Loucy (cell line): ENCODE data around the gene ARHGAP15.

Source experiments
- EZH2phosphoT487 ChIP-seq: fragments of 200-600 bp; IDR thresholded peaks from 2 replicates; pipeline ENCODE4 v1.6.1; 2018; ENCODE audit warnings: antibody characterized with exemption, mild to moderate bottlenecking, moderate library complexity, borderline replicate concordance
- TF ChIP-seq, protein P1 (sequence below): fragments of 200-600 bp; sonication (generic); conservative IDR thresholded peaks from 2 replicates; pipeline ENCODE4 v1.5.1; 2014; ENCODE audit warnings: mild to moderate bottlenecking, antibody characterized with exemption, low read length

DNA sequence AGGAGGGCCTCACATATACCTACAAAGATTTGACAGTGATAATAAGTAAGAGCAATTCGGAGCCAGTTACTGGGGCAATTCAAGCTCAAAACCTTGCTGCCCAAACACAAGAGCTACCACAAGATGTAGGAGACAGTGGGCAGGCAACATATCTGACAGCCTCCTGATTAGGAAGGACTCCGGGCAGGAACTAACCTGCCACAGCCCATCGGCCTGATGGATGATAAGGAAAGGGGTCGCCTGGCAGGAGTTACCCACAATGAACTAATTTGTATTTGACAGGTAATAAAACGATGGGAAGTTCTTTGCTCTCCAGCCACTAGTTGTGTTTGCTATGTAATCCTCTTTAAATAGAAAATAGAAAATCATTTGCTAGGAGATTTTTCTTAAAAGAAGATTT lies 100.2 kb downstream of the ARHGAP15 start:
- TF ChIP-seq, protein P1, sequence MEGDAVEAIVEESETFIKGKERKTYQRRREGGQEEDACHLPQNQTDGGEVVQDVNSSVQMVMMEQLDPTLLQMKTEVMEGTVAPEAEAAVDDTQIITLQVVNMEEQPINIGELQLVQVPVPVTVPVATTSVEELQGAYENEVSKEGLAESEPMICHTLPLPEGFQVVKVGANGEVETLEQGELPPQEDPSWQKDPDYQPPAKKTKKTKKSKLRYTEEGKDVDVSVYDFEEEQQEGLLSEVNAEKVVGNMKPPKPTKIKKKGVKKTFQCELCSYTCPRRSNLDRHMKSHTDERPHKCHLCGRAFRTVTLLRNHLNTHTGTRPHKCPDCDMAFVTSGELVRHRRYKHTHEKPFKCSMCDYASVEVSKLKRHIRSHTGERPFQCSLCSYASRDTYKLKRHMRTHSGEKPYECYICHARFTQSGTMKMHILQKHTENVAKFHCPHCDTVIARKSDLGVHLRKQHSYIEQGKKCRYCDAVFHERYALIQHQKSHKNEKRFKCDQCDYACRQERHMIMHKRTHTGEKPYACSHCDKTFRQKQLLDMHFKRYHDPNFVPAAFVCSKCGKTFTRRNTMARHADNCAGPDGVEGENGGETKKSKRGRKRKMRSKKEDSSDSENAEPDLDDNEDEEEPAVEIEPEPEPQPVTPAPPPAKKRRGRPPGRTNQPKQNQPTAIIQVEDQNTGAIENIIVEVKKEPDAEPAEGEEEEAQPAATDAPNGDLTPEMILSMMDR = no peak
- no peak for TF ChIP-seq EZH2phosphoT487
